RWPE1 (cell line): Measurements from ENCODE around the gene CA9.

Experiments used
- CTCF ChIA-PET: fragments of 350-600 bp; sonication (Branson Sonifier 250); formaldehyde crosslinking; extraction: SDS; loops from one replicate; lab custom pipeline; 2021; lab: Yijun Ruan, JAX
- POLR2A ChIA-PET: fragments of 400-600 bp; formaldehyde crosslinking; extraction: SDS; loops from one replicate; lab custom pipeline; 2020; ENCODE audit warnings: antibody characterized with exemption; ENCODE audit not compliant: low non-redundant PET; lab: Yijun Ruan, JAX
- DNase-seq: peaks from one replicate; pipeline ENCODE4 v3.0.0; 2012; ENCODE audit warnings: low spot score
- H3K27ac ChIP-seq: fragments of 450-650 bp; 2 replicates; pipeline ENCODE4 v1.5.1; 2017
- CTCF ChIP-seq: fragments of 450-650 bp; conservative IDR thresholded peaks from 2 replicates; pipeline ENCODE4 v1.5.1; 2017; ENCODE audit warnings: low read depth, mild to moderate bottlenecking

CA9 gene

DNA sequence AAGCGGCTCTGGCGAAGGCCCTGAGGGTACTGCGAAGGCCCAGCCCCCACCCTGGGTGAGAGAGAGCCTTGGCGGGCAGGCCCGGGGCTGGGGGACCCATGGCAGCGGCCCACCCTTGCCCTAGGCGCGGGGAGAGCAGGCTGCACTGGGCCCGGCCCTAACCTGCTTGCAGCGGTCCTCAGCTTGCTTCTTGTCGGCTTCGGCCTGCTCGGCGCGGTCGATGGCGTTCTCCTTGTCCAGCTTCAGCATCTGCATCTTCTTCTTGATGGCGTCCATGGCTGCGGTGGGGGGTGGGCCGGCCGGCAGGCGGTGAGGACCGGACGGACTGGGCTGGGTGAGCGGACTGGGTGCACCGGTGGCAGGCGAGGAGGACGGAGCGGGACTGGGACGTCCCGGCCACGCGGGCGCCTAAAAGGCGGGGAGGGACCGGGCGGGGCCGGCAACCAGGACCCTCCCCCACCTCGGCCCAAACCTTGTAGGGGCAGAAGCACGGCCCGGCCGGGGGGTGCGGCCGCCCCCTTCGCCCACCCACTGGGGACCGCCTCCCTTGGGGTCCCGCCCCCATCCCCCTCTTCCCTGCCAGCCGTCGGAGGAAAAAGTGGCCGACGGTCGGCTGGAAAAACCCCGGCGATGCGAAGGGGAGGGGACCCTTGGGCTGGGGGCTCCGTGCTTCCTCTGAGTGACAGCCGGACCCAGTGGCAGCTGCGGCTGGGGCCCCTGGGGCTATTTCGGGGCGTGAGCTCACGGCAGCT lies 16.0 kb downstream of the CA9 start, which contains the start of gene TPM2:
TSS of gene TPM2 (minus strand) at position 384 of the 752 bp plus-strand sequence. CDS start at position 276, 108 bp downstream.
- ChIA-PET CTCF (interaction anchor here (0.6 to 2.0 kb wide), 4 partner anchors 31 to 101 kb away, joined by 3 to 8 read pairs (median 4); partner anchors contain the start of genes CCDC107 and RMRP), POLR2A (interaction anchor here (1.0 to 2.1 kb wide), 3 partner anchors 10 to 29 kb away, joined by 3 to 6 read pairs (median 3); partner anchors contain the start of gene ARHGEF39)
- TF ChIP-seq CTCF = no peak
- peak; percentile 65 for DNase-seq
- peak within 1 kb of the TSS; percentile 93 for H3K27ac ChIP-seq

DNA sequence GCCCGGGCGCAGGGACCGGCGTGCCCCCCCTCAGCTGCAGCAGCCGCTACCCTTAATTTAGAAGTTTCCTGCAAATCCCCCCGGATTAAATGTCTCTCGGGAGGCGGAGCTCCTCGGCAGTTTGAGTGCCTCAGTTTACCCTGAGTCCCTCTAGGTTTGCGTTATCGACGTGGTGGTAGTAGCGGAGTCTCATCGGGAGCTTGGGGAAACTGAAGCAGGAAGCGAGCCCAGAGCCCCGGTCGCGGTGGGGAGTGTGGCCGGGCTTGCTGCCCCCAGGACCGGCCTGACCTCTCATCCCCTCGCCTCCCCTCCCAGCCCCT lies 16.5 kb downstream of the CA9 start:
- CTCF ChIA-PET = interaction anchor here (0.6 to 2.0 kb wide), 3 partner anchors 31 to 44 kb away, joined by 3 to 8 read pairs (median 4); partner anchors contain the start of genes CCDC107 and RMRP
- peak overlapping the region; percentile 93 for H3K27ac ChIP-seq
- DNase-seq = no peak
- POLR2A ChIA-PET = interaction anchor here (0.5 to 1.0 kb wide), 2 partner anchors 29 to 844 kb away, joined by 3 to 4 read pairs; no protein-coding TSS in a partner anchor
- no peak for TF ChIP-seq CTCF

GRCh38 chr9:35690614-35691333 lies 17.0 kb downstream of the CA9 start:
- DNase-seq = peak; percentile 63
- ChIA-PET POLR2A (interaction anchor here (0.5 to 1.0 kb wide), 2 partner anchors 30 to 844 kb away, joined by 3 to 4 read pairs; no protein-coding TSS in a partner anchor), CTCF (interaction anchor here (0.6 to 2.0 kb wide), 4 partner anchors 32 to 45 kb away, joined by 3 to 8 read pairs (median 4); partner anchors contain the start of genes CCDC107 and RMRP)
- H3K27ac ChIP-seq = peak overlapping the region; percentile 93
- no peak for TF ChIP-seq CTCF

DNA sequence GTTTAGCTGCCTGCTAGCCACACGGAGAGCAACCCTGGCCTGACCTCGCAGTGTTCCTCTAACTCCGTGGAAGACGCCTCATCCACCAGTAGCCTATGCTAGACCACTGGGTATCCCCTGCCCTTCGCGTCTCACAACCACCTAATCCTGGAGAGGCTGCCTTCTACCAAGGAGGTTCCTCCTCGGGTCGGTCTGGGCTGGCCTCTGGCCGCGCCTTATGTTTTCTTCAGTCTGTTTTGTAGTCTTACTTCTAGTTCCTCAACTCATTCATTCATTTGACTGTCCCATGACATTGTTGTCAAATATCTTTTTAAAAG lies 17.6 kb downstream of the CA9 start:
- POLR2A ChIA-PET = no interaction called here
- DNase-seq = no peak
- no peak for TF ChIP-seq CTCF
- peak overlapping the region; percentile 93 for H3K27ac ChIP-seq
- CTCF ChIA-PET = interaction anchor here (0.5 to 2.0 kb wide), 5 partner anchors 32 to 68 kb away, joined by 4 to 8 read pairs (median 4); partner anchors contain the start of genes CCDC107 and RMRP

GRCh38 chr9:35691757-35692301 lies 18.1 kb downstream of the CA9 start:
- DNase-seq = no peak
- POLR2A ChIA-PET = no interaction called here
- H3K27ac ChIP-seq = peak overlapping the region; percentile 93
- no peak for TF ChIP-seq CTCF
- CTCF ChIA-PET = interaction anchor here (0.5 to 0.6 kb wide), 3 partner anchors 45 to 68 kb away, joined by 4 to 5 read pairs (median 4); no protein-coding TSS in a partner anchor
